ENCODE data around the gene DGLUCY. TPM values are rescaled to one million over a fixed set of nuclear protein-coding genes. Genes with fewer than 3 reads are reported as not detected.
A peak's percentile ranks its signal among the peaks of the same experiment; 100 is the strongest.

DGLUCY gene
- total and polyA plus RNA-seq, 2 donors (not counting 1 experiment from before 2014, with no cell fraction given): 91.5 to 103 TPM

DNA sequence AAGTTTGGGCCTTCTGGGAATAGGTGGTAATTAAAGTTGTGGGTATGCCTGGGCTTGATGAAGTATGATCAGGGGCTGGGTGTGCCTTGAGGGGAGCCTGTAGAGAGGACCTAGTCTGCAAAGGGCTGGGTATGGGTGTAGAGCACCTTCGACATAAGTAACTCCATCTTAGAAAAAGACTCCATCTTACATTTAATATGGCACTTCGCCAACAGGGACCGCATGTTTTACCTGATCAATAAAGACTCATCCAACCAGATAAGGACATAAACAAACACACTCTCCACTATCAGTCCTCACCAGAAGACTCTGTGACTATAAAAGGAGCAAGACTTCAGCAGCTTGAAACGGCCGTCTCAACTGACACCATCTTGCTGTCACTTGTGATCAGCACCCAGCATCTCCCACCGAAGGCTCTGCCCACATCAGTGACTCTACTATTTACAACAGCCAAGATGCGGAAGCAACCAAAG is 154.1 kb downstream of the DGLUCY start:
- ATAC-seq (ENCODE audit: low read depth) (no peak), DNase-seq (no peak)
- Histone ChIP-seq H3K4me1 (ENCODE audit: control insufficient read depth in 2 of 2, insufficient read depth in 2 of 2, low read length in 2 of 2) (peaks cover 10 to 11% of the 10 kb centered on the region in 2 donors), H3K9me3 (ENCODE audit: control extremely low read depth in 1 of 3, control insufficient read depth in 2 of 3, insufficient read depth in 1 of 3, low read length in 2 of 3) (no peaks in the 10 kb centered on the region), H4K20me1 (ENCODE audit: control insufficient read depth, insufficient read depth, low read length, poor library complexity, severe bottlenecking) (peaks cover under 1% of the 10 kb centered on the region), H3K36me3 (replicated peaks in 1 of 2; ENCODE audit: control extremely low read depth in 1 of 2, control insufficient read depth in 1 of 2, extremely low read depth in 1 of 2, insufficient read depth in 2 of 2, low read length in 1 of 2) (peaks cover 0 to 14% of the 10 kb centered on the region in 2 experiments), H3K27me3 (replicated peaks in 1 of 4; ENCODE audit: control extremely low read depth in 1 of 4, control insufficient read depth in 3 of 4, insufficient read depth in 4 of 4, low read length in 3 of 4) (peaks cover 0 to 11% (median 3%) of the 10 kb centered on the region in 4 experiments), H3K9ac (ENCODE audit: low read length) (no peak overlapping the region), H2AFZ (ENCODE audit: insufficient read depth, low read depth, low read length, poor library complexity, severe bottlenecking) (no peak overlapping the region), H3K79me2 (ENCODE audit: control insufficient read depth, insufficient read depth, low read length) (no peaks in the 10 kb centered on the region), H3K27ac (ENCODE audit: low read length in 2 of 2) (no peak overlapping the region), H3K4me3 (ENCODE audit: control extremely low read depth in 1 of 5, extremely low read depth in 1 of 5, insufficient read depth in 1 of 5, low read depth in 2 of 5, low read length in 4 of 5) (no peak overlapping the region), H3K4me2 (replicated peaks; ENCODE audit: low read depth, low read length, poor library complexity, severe bottlenecking) (no peak overlapping the region)
- H3K4me3 Mint-ChIP-seq: no peak overlapping the region
- H3K27ac Mint-ChIP-seq: no peak overlapping the region
- H3K9me3 Mint-ChIP-seq (ENCODE audit: insufficient read depth): no peaks in the 10 kb centered on the region
- ChIA-PET POLR2A (no interaction called here), CTCF (interaction anchor here (0.6 to 1.0 kb wide), 2 partner anchors 18 to 24 kb away, joined by 3 read pairs; partner anchors contain the start of gene GPR68)
- intact Hi-C loops (cut with micrococcal nuclease): no loop called here
- H3K27me3 Mint-ChIP-seq: peaks cover 15% of the 10 kb centered on the region
- H3K4me1 Mint-ChIP-seq: peaks cover 18% of the 10 kb centered on the region
- TF ChIP-seq CTCF (IDR thresholded peaks at IDR 0.05) (no peak), EZH2 (IDR thresholded peaks at IDR 0.05; ENCODE audit: borderline replicate concordance, insufficient read depth, low read depth, low read length, poor library complexity, severe bottlenecking) (no peak)
- WGBS (ENCODE audit: insufficient coverage): 85% methylated on average over 5 of the region's 7 CpGs

DNA sequence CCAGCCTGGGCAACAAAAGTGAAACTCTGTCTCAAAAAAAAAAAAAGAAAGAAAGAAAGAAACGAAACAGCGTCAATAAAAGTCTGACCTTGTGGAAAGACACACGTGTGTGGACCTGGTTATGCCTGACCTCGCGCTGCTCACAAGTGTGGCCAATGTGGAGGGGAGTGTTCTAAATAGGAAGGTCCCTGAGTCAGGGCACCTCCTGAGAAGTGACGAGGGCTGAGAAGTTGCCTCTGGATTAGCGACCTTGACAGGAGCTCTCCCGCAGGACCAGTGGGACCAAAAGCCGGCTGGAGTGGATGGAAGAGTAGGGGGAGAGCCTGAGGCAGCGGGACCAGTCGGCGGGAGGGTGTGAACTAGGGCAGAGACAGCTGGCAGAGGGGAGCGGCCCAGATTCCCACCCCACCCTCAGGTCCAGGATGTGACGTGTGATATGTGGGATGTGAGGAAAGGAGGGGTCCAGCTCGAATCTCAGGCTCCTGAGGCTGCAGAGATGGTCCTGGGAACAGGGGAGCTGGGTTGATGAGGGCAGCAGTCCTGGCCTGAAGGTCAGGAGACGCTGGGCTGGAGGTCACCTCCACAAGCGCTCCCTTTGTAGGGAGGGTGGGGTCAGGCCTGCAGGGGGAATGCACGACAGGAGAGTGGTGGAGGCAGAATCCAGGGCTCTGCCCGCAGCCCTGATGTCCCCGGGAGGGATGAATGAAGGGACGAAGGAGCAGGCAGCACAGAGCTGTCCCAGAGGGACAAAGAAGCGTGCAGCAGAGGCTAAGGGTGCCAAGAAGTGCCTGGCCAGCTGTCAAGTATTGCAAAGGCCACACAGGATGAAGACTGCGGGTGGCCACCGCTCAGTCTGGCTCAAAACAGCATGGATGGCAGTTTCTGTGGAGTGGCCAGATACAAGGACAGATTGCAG is 155.5 kb downstream of the DGLUCY start:
- H3K4me3 ChIP-seq (ENCODE audit: control extremely low read depth in 1 of 5, extremely low read depth in 1 of 5, insufficient read depth in 1 of 5, low read depth in 2 of 5, low read length in 4 of 5): no peak overlapping the region
- ChIA-PET CTCF (interaction anchor here (0.7 to 1.6 kb wide), 4 partner anchors 16 to 225 kb away, joined by 3 to 7 read pairs (median 3); no protein-coding TSS in a partner anchor), POLR2A (no interaction called here)
- peaks cover 2 to 26% of the 10 kb centered on the region in 2 experiments for H3K36me3 ChIP-seq (replicated peaks in 1 of 2; ENCODE audit: control extremely low read depth in 1 of 2, control insufficient read depth in 1 of 2, extremely low read depth in 1 of 2, insufficient read depth in 2 of 2, low read length in 1 of 2)
- no peak overlapping the region for H2AFZ ChIP-seq (ENCODE audit: insufficient read depth, low read depth, low read length, poor library complexity, severe bottlenecking)
- no peak overlapping the region for H3K4me3 Mint-ChIP-seq
- peaks cover 0 to 6% (median 2%) of the 10 kb centered on the region in 4 experiments for H3K27me3 ChIP-seq (replicated peaks in 1 of 4; ENCODE audit: control extremely low read depth in 1 of 4, control insufficient read depth in 3 of 4, insufficient read depth in 4 of 4, low read length in 3 of 4)
- DNase-seq: no peak
- H3K4me1 ChIP-seq (ENCODE audit: control insufficient read depth in 2 of 2, insufficient read depth in 2 of 2, low read length in 2 of 2): peaks cover 4 to 6% of the 10 kb centered on the region in 2 donors
- H3K9me3 ChIP-seq (ENCODE audit: control extremely low read depth in 1 of 3, control insufficient read depth in 2 of 3, insufficient read depth in 1 of 3, low read length in 2 of 3): no peaks in the 10 kb centered on the region
- intact Hi-C loops (cut with micrococcal nuclease): no loop called here
- H3K4me2 ChIP-seq (replicated peaks; ENCODE audit: low read depth, low read length, poor library complexity, severe bottlenecking): no peak overlapping the region
- 98% methylated on average over 18 of the region's 24 CpGs for WGBS (ENCODE audit: insufficient coverage)
- H3K27me3 Mint-ChIP-seq: peaks cover 6% of the 10 kb centered on the region
- no peak overlapping the region for H3K27ac ChIP-seq (ENCODE audit: low read length in 2 of 2)
- ATAC-seq (ENCODE audit: low read depth): no peak
- TF ChIP-seq EZH2 (IDR thresholded peaks at IDR 0.05; ENCODE audit: borderline replicate concordance, insufficient read depth, low read depth, low read length, poor library complexity, severe bottlenecking): no peak
- TF ChIP-seq CTCF (IDR thresholded peaks at IDR 0.05): no peak
- no peaks in the 10 kb centered on the region for H3K79me2 ChIP-seq (ENCODE audit: control insufficient read depth, insufficient read depth, low read length)
- H3K9ac ChIP-seq (ENCODE audit: low read length): no peak overlapping the region
- H4K20me1 ChIP-seq (ENCODE audit: control insufficient read depth, insufficient read depth, low read length, poor library complexity, severe bottlenecking): peaks cover 10% of the 10 kb centered on the region
- H3K27ac Mint-ChIP-seq: peak overlapping the region; percentile 69
- H3K4me1 Mint-ChIP-seq: peaks cover 9% of the 10 kb centered on the region
- no peaks in the 10 kb centered on the region for H3K9me3 Mint-ChIP-seq (ENCODE audit: insufficient read depth)
